Measurements from ENCODE around the gene FGD1.

Gene FGD1

GRCh38 chrX:54470054-54470760 is 25.8 kb downstream of the FGD1 start:
- no peak for FAIRE-seq

- FAIRE-seq: no peak
Measured at GRCh38 chrX:54452920-54453319, 43.1 kb downstream of the FGD1 start.

GRCh38 chrX:54449929-54450328 is 46.1 kb downstream of the FGD1 start:
- FAIRE-seq: no peak

DNA sequence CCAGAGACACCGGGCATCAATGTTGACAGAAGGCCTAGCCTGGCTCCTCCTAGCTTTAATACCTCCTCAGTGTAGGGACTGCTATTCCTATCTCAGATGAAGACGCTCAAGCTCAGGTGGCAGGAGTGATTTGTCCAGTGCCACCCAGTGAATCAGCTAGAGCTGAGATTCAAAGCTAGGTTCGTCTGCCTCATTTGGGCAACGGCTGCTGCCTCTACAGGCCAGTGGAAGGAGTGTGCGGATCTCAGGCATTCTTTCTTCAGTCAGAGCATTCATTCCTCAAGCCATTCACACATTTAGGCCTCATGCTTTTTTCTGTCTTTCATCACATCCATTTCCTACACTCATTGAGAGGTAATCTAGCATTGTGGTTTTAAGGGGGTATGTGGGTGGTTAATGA is 48.6 kb downstream of the FGD1 start:
- no peak for FAIRE-seq

DNA sequence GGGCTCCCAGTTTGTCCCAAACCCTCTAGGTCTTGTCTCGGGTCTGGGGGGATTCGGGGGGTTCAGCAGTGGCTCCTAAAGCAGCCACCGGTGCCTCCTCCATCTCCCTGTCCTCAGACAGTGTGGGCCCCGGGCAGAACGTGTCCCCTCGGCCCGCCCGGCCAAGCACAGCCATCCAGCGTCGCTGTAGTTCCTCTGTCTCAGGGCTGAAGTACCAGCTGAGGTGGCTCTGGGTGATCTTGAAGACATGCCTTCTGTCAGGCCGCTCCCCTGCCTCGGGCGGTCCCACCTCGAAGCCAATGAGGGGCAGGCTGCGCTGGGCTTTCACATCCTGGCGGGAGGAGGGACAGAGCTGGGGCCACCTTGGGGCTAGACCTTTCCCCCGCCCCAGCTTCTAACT is 50.0 kb downstream of the FGD1 start:
- FAIRE-seq: no peak

- no peak for FAIRE-seq
Measured at GRCh38 chrX:54444752-54445151, 51.3 kb downstream of the FGD1 start.

- FAIRE-seq: no peak
Measured at GRCh38 chrX:54442790-54443189, 53.2 kb downstream of the FGD1 start.

DNA sequence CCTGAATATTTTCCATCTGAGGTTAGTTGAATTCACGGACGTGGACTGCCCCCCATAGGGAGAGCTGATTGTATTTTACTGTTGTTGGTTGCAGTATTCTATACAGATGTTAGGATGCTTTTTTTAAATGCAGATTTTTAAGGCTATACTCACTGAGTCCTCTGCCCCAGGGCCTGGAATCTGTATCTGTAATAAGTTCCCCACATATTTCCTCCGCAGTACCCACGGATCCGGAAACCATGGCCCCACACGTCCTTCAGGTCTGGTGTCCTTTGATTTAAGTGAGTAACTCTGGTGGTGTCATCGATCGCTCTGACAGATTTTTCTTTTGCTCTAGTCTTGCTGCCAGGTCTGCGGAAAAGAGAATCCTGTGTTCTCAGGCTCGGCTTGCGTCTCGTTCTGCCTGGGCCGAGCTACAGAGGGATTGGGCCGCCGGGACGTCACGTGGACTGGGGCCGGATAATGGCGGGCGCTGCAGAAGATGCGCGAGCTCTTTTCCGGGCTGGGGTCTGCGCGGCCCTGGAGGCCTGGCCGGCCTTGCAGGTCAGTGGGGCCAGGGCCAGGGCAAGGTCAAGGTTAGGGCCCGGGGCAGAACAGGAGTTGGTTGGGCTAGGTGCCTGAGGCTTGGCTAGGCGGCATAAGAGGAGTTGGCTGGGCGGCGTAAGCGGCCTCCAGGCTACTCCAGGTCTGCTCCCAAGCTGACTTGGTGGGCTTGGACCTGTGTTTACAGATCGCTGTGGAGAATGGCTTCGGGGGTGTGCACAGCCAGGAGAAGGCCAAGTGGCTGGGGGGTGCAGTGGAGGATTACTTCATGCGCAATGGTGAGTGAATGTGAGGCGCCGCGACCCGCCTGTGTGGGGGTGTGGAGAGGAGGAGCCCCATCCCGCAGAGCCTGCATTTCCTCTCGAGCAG is 55.8 kb downstream of the FGD1 start, which contains the start of gene TSR2:
Gene TSR2 (plus strand): TSS at position 445 of the 912 bp plus-strand sequence. CDS start 18 bp downstream, at position 463.
- peak; percentile 55 for FAIRE-seq

DNA sequence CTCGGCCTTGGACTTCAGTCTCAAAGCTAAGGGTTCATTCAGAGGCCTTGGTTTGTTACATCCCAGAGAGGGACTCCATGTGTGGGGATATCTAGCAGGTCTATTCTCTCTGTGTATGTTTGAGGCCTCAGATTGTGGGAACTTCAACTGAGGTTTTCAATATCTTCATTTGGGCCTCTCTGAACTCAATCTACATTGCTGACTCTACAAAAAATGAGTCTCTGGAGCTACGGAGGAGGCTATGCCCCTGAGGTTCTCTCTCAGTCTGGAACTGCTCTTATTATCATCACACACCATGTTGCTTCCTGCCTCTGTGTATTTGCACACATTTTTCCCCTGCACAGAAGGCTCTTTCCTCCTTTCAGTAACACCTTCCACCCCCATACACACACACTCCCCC is 60.9 kb downstream of the FGD1 start:
- FAIRE-seq: no peak

DNA sequence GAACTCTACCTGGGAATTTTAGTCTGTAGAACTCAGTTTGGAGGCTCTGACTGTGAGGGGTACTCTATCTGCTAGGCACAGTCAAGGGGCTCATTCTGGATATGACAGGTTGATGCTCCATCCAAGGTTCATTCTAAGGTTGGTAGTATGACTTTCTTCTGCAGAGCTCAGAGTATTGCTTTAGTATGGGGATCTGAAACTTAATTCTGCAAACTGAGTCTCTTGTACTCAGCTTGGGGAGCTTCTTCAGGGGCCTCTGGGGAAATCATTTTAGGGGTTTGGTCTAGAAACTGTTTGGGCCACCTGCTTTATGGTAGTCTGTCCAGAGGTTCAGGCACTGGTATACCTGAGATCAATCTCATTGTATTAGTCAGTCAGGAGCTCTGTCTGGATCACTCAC is 65.5 kb downstream of the FGD1 start:
- FAIRE-seq: no peak

DNA sequence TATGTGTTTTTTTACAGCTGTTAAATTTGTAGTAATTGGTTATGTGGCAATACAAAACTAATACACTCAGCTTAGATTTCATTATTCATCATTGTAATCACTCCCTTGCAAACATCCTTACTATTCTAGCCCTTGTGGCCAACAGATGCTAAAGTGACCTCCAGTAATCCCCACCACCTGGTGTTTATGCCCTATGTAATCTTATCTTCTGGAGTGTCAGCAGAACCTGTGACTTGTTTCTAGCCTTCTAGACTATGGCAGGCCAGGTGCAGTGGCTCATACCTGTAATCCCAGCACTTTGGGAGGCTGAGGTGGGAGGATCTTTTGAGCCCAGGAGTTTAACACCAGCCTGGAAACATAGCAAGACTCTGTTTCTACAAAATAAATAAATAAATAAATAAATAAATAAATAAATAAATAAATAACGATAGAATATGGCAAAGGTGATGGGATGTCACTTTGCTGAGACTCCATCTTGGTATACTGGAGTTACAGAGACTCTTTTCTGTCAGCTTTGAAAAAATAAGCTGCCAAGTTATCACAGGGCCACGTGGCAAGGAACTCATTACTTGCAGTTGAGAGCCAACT is 68.1 kb downstream of the FGD1 start:
- FAIRE-seq: no peak

DNA sequence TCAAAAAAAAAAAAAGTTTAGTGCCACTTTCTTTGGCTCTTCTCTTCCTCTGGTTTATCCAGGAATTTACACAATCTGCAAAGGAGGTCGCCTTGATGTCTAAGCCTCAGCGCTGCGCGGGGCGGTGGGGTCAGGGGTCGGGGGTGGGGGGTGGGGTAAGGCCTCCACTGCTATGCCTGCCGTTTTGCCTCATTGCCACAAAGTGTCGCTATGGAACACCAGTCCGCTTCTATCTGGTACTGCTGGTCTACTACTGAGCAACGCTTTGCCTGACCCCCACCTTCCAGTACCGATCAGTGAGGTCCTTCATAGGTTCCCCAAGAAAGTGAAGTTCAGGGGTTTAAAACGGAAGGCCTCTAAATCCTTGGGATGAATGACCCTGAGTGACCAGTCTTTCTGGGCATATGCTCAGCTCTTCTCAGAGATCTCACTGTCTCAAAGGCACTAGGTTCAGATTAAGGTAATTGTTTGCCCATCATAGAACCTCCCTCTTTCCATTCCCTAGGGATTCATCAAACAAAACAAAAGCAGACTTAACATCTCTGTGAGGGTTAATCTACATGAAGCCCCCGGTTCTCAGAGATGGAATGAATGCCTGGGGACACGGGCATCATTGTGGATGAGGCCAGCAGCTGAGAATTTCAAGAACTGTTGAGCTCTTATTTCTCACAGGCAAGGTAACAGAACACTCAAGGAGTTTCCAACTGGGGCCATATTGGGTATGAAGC is 72.7 kb downstream of the FGD1 start:
- FAIRE-seq: no peak

- FAIRE-seq: no peak
Measured at GRCh38 chrX:54422168-54422567, 73.9 kb downstream of the FGD1 start.

- no peak for FAIRE-seq
Measured at GRCh38 chrX:54419559-54420302, 76.3 kb downstream of the FGD1 start.

- FAIRE-seq: no peak
Measured at GRCh38 chrX:54416965-54417364, 79.1 kb downstream of the FGD1 start.

- no peak for FAIRE-seq
Measured at GRCh38 chrX:54415534-54416350, 80.3 kb downstream of the FGD1 start.

DNA sequence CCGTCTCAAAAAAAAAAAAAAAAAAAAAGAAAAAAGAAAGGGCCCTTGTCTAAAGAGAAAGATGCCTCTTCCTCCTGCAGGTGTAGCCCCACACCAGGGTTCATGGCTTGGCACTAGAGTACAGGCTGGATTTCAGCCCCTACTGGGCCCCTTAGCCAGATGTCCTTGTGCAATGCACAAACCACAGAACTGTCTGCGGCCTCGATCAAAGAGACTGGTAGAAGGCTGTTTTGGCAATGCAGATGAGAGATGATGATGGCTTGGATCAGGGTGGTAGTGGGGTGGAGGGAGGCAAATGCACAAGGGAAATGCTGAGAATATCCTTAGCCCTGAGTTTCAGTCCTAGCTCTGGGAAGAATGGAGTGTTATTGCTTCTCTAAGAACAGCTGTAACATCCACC is 82.3 kb downstream of the FGD1 start:
- no peak for FAIRE-seq

DNA sequence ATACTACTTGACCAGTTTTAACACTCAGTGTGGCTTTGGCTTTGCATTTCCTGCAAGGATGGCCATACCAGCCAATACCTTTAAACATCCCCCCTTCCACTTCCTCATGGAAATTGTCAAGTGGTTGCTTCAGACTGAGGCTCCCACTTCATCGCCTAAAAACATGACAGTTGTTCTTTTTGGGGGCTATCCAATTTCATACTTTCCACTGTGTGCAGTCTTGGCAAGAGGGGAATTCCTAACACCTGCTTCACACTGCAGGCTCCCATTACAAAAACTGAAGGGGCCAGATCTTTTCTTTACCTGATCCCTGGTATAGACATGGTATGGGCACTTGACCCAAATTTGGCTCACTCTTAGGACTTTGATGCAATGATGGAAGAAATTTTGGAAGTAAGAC is 84.3 kb downstream of the FGD1 start:
- FAIRE-seq: no peak

GRCh38 chrX:54407266-54407665 is 88.8 kb downstream of the FGD1 start:
- no peak for FAIRE-seq

- no peak for FAIRE-seq
Measured at GRCh38 chrX:54397113-54397512, 98.9 kb downstream of the FGD1 start.

Measured in A204.1 (cell line).